ENCODE data around the gene NACC2.

DNA sequence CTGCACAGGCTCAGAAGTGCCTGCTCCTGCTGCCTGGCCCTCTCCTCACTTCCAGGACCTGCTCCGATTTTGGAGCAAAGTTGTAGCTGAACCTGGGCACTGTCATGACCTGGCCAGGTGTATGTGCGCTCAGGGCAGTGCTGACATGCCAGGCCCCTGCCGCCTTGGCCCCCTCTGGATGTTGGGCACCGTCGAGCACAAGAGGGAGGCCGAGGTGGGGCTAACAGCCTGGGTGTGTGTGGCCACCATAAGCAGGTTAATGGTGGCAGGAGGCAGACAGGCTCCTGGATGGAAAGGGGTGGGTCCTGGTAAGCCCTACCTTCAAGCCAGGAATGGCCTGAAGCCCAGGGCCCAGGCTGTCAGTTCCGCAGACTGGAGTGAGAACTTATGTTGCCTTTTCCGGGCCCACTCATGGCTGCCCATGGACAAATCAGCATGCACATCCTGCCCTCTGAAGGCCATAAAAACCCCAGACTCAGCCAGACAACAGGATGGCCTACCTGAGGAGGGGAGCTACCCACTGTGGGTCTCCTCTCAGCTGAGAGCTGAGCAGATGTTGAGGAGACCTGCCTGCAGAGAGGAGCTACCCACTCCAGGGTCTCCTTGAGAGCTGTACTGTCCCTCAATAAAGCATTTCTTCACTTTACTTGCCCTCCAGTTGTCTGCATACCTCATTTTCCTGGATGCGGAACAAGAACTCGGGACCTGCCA, 66.2 kb downstream of the NACC2 start:
- TF ChIP-seq, protein P1, sequence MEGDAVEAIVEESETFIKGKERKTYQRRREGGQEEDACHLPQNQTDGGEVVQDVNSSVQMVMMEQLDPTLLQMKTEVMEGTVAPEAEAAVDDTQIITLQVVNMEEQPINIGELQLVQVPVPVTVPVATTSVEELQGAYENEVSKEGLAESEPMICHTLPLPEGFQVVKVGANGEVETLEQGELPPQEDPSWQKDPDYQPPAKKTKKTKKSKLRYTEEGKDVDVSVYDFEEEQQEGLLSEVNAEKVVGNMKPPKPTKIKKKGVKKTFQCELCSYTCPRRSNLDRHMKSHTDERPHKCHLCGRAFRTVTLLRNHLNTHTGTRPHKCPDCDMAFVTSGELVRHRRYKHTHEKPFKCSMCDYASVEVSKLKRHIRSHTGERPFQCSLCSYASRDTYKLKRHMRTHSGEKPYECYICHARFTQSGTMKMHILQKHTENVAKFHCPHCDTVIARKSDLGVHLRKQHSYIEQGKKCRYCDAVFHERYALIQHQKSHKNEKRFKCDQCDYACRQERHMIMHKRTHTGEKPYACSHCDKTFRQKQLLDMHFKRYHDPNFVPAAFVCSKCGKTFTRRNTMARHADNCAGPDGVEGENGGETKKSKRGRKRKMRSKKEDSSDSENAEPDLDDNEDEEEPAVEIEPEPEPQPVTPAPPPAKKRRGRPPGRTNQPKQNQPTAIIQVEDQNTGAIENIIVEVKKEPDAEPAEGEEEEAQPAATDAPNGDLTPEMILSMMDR (IDR thresholded peaks at IDR 0.05) = no peak
- no peak for TF ChIP-seq POLR2A (IDR thresholded peaks at IDR 0.05)

All from right lobe of liver (tissue), 4 donors.